Kidney (tissue), 14 donors: ENCODE results near the gene LYZL4. TPM values are rescaled to one million over a fixed set of nuclear protein-coding genes. Genes with fewer than 3 reads are reported as not detected.

Source experiments
- DNase-seq, 5 donors: peaks; one replicate each; pipeline ENCODE4 v3.0.0-alpha.2; 2013 to 2020
- FAIRE-seq: peaks from 2 replicates; lab custom pipeline; 2012; peaks lifted over from hg19 to GRCh38; lab: Jason Lieb, UNC
- H3K27ac ChIP-seq, 2 donors: one replicate each; pipeline ENCODE4 v1.7.0; 2013; ENCODE audit warnings: low read depth in 2 of 2, low read length in 2 of 2, inconsistent platforms in 1 of 2
- H3K27me3 ChIP-seq: one replicate; pipeline ENCODE4 v1.7.1; 2013; ENCODE audit warnings: low read length, inconsistent platforms; ENCODE audit not compliant: control insufficient read depth, insufficient read depth
- H3K36me3 ChIP-seq, 3 donors: one replicate each; pipeline versions ENCODE4 v1.7.0 to v1.7.1; 2013; ENCODE audit warnings: low read length in 3 of 3, control low read depth in 1 of 3, inconsistent platforms in 1 of 3; ENCODE audit not compliant: insufficient read depth in 3 of 3, control insufficient read depth in 2 of 3
- H3K4me1 ChIP-seq, 3 donors: one replicate each; pipeline versions ENCODE4 v1.7.0 to v1.7.1; 2013; ENCODE audit warnings: low read length in 3 of 3, inconsistent platforms in 1 of 3, low read depth in 1 of 3; ENCODE audit not compliant: control insufficient read depth in 2 of 3, insufficient read depth in 2 of 3
- H3K4me3 ChIP-seq, 3 donors: one replicate each; pipeline versions ENCODE4 v1.7.0 to v1.8.1; 2013; ENCODE audit warnings: low read length in 3 of 3, control low read depth in 1 of 3, inconsistent platforms in 1 of 3
- H3K9ac ChIP-seq, 3 donors: one replicate each; pipeline versions ENCODE4 v1.7.0 to v1.7.1; 2013; ENCODE audit warnings: low read length in 3 of 3, control low read depth in 1 of 3, inconsistent platforms in 1 of 3
- H3K9me3 ChIP-seq, 3 donors: one replicate each; pipeline versions ENCODE4 v1.7.0 to v1.7.1; 2013; ENCODE audit warnings: low read length in 3 of 3, control low read depth in 1 of 3, inconsistent platforms in 1 of 3; ENCODE audit not compliant: control insufficient read depth in 2 of 3, insufficient read depth in 1 of 3
- intact Hi-C: fragments of 100-400 bp; cut with DNase I; formaldehyde crosslinking; loops from one replicate; pipeline ENCODE4 v1.11.1; 2022
- polyA plus RNA-seq: library from polyadenylated mRNA; stranded (reverse); fragments of 350-450 nt; fragmentation: Illumina TruSeq; extraction: RNeasy Lipid Tissue Mini Kit (QIAGEN cat#74804); gene quantifications from one replicate; pipeline ENCODE4 v1.2.3, GENCODE V29; 2014; ENCODE audit warnings: low read depth, low replicate concordance; ENCODE audit not compliant: insufficient read depth
- total RNA-seq: library from RNA; stranded (reverse); fragmentation: NEBNext Ultra II Directional; extraction: Animal tissue kit (Norgen Biotek cat#: 25700); gene quantifications from one replicate; pipeline ENCODE4 v1.2.1, GENCODE V29; 2021
- TF ChIP-seq, protein P1 (sequence below): IDR thresholded peaks from 3 replicates; pipeline ENCODE4 v1.5.1; 2012; ENCODE audit warnings: mild to moderate bottlenecking, moderate library complexity, borderline replicate concordance; ENCODE audit not compliant: insufficient read depth; ENCODE audit errors: extremely low read depth
- donor health status: control.
- donor health status: control.
- donor health status: control.
- donor health status: control.
- donor health status: control.
- donor health status: DM: yes; HTN: yes; CAD: no.
- donor health status: Normal renal cell carcinoma (clear cell type).

Gene LYZL4
- total and polyA plus RNA-seq, 2 donors from 2014 or later = not detected

DNA sequence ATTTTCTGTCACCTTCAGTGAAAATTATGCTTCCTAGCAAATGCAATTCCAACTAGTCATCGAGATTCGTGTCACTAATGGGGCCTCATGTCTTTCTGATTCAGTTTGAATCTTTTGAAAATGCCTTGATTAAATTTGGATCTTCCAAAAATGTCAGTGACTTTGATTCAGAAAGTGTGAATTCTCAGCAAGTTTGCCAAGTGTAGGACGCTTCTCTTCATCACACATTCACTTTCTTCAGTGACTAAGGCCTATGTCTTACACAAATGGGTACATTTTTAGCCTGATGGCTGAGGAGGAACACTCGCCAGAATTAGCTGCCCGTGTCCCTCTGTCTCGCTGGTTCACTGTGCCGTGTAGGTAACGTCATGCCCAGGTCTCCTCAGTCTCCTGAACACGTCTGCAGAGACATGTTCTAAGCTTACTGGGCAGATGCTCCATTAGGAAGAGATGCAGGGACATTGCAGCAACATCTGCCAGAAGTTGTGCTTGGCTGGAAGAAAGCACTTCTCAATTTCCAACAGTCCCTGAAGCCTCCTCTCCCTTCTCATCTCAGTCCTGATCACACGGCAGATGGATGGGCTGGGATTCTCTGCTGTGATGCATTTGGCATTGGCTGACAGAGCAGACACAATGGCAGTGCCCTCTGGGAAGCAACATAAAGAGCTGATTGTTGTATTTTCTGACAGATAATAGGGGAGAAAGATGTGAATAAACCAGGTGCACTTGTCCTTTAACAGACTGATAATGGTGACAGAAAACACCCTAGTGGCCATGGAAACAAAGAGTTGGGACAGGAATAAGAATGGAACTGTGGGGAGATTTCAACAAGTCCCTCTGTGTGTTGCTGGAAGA, 29.1 kb upstream of the LYZL4 start:
- intact Hi-C loops = loop anchor here (10.0 kb wide), 1 partner anchor 185 kb away; no protein-coding TSS in a partner anchor
- no peaks in the 10 kb centered on the region for H3K36me3 ChIP-seq
- no peak overlapping the region for H3K27ac ChIP-seq
- no peak for FAIRE-seq
- H3K9ac ChIP-seq = no peak overlapping the region
- no peak overlapping the region for H3K4me3 ChIP-seq
- no peaks in the 10 kb centered on the region for H3K9me3 ChIP-seq
- H3K4me1 ChIP-seq = no peaks in the 10 kb centered on the region
- TF ChIP-seq, protein P1, sequence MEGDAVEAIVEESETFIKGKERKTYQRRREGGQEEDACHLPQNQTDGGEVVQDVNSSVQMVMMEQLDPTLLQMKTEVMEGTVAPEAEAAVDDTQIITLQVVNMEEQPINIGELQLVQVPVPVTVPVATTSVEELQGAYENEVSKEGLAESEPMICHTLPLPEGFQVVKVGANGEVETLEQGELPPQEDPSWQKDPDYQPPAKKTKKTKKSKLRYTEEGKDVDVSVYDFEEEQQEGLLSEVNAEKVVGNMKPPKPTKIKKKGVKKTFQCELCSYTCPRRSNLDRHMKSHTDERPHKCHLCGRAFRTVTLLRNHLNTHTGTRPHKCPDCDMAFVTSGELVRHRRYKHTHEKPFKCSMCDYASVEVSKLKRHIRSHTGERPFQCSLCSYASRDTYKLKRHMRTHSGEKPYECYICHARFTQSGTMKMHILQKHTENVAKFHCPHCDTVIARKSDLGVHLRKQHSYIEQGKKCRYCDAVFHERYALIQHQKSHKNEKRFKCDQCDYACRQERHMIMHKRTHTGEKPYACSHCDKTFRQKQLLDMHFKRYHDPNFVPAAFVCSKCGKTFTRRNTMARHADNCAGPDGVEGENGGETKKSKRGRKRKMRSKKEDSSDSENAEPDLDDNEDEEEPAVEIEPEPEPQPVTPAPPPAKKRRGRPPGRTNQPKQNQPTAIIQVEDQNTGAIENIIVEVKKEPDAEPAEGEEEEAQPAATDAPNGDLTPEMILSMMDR = no peak
- H3K27me3 ChIP-seq = no peaks in the 10 kb centered on the region
- no peak for DNase-seq

- TF ChIP-seq, protein P1 = no peak
- H3K4me3 ChIP-seq = no peak overlapping the region
- H3K9ac ChIP-seq = no peak overlapping the region
- no peak for DNase-seq
- FAIRE-seq = no peak
- H3K9me3 ChIP-seq = no peaks in the 10 kb centered on the region
- no peaks in the 10 kb centered on the region for H3K27me3 ChIP-seq
- no peak overlapping the region for H3K27ac ChIP-seq
- H3K4me1 ChIP-seq = no peaks in the 10 kb centered on the region
- no peaks in the 10 kb centered on the region for H3K36me3 ChIP-seq
- intact Hi-C loops = no loop called here
Measured at GRCh38 chr3:42438758-42439157, 28.3 kb upstream of the LYZL4 start.

- TF ChIP-seq, protein P1 = no peak
- DNase-seq (no peak), FAIRE-seq (no peak)
- H3K27me3 ChIP-seq = no peaks in the 10 kb centered on the region
- H3K9ac ChIP-seq = no peak overlapping the region
- H3K4me1 ChIP-seq = no peaks in the 10 kb centered on the region
- H3K9me3 ChIP-seq = no peaks in the 10 kb centered on the region
- H3K27ac ChIP-seq = no peak overlapping the region
- no peak overlapping the region for H3K4me3 ChIP-seq
- no peaks in the 10 kb centered on the region for H3K36me3 ChIP-seq
- intact Hi-C loops = no loop called here
Measured at GRCh38 chr3:42438193-42438592, 27.8 kb upstream of the LYZL4 start.
